Choroid plexus epithelial cell (primary cell): ENCODE results near the gene ADAMTS19.

Source experiments
- DNase-seq: peaks from one replicate; pipeline ENCODE4 v3.0.0-alpha.2; 2010; ENCODE audit warnings: low read depth
- H3K4me3 ChIP-seq: 2 replicates; pipeline ENCODE4 v1.5.1; 2011; ENCODE audit warnings: low read depth, mild to moderate bottlenecking, control low read depth, low read length, moderate library complexity
- CTCF ChIP-seq: conservative IDR thresholded peaks from 2 replicates; pipeline ENCODE4 v1.5.1; 2011; ENCODE audit warnings: low read depth, mild to moderate bottlenecking, control low read depth, inconsistent platforms, low read length, moderate library complexity

Gene ADAMTS19

GRCh38 chr5:129454461-129454860 lies 5.6 kb upstream of the ADAMTS19 start:
- DNase-seq: no peak
- no peak overlapping the region for H3K4me3 ChIP-seq
- no peak for TF ChIP-seq CTCF

- DNase-seq: no peak
- no peak for TF ChIP-seq CTCF
Observed at GRCh38 chr5:129459450-129459776, 685 bp upstream of the ADAMTS19 start.

DNA sequence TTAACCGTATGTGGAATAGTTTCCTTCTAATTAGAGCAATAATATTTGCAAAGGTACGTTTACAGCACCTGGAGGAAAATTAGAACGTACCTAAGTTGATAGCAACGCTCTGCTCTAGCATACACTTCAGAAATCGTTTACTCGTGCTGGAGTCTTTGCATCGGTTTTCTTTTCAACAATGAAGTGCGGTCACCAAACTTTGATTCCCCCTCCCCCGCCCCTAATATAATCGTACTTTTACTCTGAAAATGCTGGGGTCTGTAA lies 506 bp downstream of the ADAMTS19 start:
- DNase-seq: peak; percentile 10
- peak overlapping the region; percentile 44 for H3K4me3 ChIP-seq
- TF ChIP-seq CTCF: no peak

More at GRCh38 chr5:129459450-129459776, 685 bp upstream of the ADAMTS19 start:
- H3K4me3 ChIP-seq: no peak overlapping the region

DNA sequence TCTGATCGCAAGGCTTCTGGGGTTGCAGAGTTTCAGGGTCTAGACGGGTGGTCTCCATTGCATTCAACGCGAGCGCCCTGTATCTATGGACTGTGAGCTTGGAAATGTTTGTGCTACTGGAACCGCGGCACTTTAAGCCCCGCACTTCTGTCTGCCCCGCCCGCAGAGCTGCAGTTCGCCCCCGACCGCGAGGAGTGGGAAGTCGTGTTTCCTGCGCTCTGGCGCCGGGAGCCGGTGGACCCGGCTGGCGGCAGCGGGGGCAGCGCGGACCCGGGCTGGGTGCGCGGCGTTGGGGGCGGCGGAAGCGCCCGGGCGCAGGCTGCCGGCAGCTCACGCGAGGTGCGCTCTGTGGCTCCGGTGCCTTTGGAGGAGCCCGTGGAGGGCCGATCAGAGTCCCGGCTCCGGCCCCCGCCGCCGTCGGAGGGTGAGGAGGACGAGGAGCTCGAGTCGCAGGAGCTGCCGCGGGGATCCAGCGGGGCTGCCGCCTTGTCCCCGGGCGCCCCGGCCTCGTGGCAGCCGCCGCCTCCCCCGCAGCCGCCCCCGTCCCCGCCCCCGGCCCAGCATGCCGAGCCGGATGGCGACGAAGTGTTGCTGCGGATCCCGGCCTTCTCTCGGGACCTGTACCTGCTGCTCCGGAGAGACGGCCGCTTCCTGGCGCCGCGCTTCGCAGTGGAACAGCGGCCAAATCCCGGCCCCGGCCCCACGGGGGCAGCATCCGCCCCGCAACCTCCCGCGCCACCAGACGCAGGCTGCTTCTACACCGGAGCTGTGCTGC lies 1.0 kb downstream of the ADAMTS19 start:
- H3K4me3 ChIP-seq: peak overlapping the region; percentile 31
- peak; percentile 9 for DNase-seq
- peak; percentile 21 for TF ChIP-seq CTCF

DNA sequence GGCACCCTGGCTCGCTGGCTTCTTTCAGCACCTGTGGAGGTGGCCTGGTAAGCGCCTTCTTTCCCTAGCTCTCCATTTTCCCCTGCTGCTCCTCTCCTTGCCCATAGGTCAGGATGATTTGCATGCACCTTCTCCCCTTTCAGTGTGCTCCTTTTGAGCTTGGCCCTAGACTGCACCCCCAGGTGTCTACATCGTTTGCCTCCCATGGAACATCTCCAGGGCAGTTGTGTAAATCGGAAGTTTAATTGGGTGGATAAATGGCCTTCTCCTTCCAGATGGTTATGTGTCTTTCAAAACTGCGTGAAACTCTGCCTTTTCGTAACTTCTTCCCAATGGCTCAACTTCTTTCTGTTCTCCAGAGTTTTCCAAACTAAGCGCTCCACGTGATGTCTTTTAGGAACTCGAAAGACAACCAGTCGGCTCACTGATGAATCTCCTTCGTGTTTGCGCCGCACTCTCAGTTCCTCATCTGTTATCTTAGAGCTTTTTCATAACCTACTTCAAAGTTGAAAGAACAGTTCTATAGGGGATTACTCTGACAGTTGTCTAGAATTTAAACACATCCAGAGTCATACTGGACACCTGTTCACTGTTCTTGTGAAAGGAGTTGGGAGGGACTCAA lies 1.7 kb downstream of the ADAMTS19 start:
- no peak for TF ChIP-seq CTCF
- H3K4me3 ChIP-seq: no peak overlapping the region
- no peak for DNase-seq

DNA sequence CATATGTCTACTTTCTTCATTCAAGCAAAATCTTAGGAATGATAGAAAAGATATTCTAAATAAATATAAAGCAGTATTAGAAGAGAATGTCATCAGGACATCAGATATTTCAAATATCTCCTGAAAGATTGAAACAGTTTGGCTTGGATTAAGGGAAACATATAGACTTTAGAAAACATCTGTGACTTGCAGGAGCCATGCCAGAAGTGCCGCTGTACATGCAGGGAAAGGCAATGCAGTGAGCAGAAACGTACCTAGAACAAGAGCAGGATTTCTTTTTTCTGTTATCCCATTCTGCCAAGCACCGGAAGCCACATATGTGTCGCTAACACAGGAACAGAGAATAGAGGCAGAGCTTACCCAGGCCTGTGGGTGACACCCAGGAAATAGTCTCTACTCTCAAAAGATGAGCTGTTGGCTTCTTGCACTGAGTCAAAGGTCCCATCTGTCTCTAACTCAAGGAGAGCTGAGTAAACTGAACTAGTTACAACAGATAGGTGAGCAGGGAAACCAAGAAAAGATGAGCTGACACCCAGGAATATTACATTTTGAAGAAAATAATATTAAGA lies 5.8 kb downstream of the ADAMTS19 start:
- no peak overlapping the region for H3K4me3 ChIP-seq
- DNase-seq: no peak
- no peak for TF ChIP-seq CTCF

- no peak for TF ChIP-seq CTCF
- no peak overlapping the region for H3K4me3 ChIP-seq
- no peak for DNase-seq
Observed at GRCh38 chr5:129474544-129474943, 14.4 kb downstream of the ADAMTS19 start.
